Left kidney (tissue), 8 donors: Measurements from ENCODE around the gene PGLYRP1. TPM values are rescaled to one million over a fixed set of nuclear protein-coding genes. Genes with fewer than 3 reads are reported as not detected.

Source experiments
- DNase-seq: peaks from one replicate; pipeline ENCODE4 v3.0.0-alpha.2; 2013
- long read RNA-seq, 8 donors: transcript quantifications; one replicate each; lab custom pipeline, GENCODE V29; 2026
- polyA plus RNA-seq: library from polyadenylated mRNA; unstranded; fragments of 120-200 nt; gene quantifications from one replicate; pipeline ENCODE4 v1.2.1, GENCODE V29; 2013; ENCODE audit not compliant: insufficient read length

PGLYRP1 gene
- 0.32 TPM for polyA plus RNA-seq
- long read RNA-seq, donor 1, partial matches to known transcripts = 0 of 1 reads
- long read RNA-seq, donor 1, other reads (novel, unspliced or antisense) = 0 of 1 reads
- long read RNA-seq, donor 2 = 0 reads
- long read RNA-seq, donor 3 = 0 reads
- long read RNA-seq, donor 4 = 0 reads
- long read RNA-seq, donor 5 = 0 reads
- long read RNA-seq, donor 6 = 0 reads
- long read RNA-seq, donor 7, partial matches to known transcripts = 0 of 1 reads
- long read RNA-seq, donor 7, other reads (novel, unspliced or antisense) = 0 of 1 reads
- long read RNA-seq, donor 8 = 0 reads

- no peak for DNase-seq
These were observed at the start of gene PGLYRP1 for GRCh38 chr19:46022431-46023310. Gene PGLYRP1 (minus strand): TSS chr19:46023053. CDS start chr19:46023021, 32 bp downstream.

DNA sequence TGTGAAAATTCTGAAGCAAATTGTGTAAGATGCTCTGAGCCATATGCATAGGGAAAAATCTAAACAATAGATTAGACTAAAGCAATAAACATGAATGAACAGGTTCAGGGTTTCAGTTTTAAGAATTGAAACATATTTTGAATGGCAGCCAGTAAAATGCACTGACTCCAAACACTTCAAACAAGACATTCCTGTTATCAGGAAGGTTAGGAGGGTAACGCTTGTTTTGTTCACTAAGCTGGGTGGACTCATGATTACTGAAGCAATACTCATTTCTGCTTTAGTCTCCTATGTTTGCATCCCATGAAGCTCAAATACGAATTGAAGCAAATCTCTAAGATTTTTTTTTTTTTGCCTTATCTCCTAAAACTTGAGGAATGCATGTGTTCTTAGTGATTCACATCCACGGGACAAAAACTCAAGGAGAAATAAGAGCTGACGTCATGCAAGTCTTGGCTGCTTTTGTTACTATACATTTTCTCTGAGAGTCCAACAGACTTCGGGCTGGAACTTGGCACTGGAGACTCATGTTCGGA, 47.0 kb upstream of the PGLYRP1 start:
- DNase-seq = no peak

- no peak for DNase-seq
These were observed 45.7 kb upstream of the PGLYRP1 start for GRCh38 chr19:46068345-46069258.

DNA sequence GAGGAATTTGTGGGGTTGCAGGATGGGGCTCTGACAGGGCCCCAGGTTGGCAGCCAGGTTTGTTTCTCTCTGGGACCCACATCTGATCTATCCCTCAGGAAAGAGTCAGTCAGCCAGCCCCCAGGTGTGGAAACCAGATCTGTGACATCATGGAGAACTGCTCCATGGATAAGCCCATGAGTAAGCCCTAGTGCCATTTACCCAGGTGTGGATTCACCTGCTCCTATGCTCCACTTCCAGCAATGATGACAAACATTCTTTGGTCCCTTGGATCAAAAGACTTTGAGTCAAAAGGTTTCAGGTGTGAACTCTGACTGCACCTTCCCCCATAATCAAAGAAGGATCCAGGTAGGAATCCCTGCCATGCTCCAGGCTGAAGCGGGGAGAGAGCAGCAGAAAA, 44.8 kb upstream of the PGLYRP1 start:
- no peak for DNase-seq

DNA sequence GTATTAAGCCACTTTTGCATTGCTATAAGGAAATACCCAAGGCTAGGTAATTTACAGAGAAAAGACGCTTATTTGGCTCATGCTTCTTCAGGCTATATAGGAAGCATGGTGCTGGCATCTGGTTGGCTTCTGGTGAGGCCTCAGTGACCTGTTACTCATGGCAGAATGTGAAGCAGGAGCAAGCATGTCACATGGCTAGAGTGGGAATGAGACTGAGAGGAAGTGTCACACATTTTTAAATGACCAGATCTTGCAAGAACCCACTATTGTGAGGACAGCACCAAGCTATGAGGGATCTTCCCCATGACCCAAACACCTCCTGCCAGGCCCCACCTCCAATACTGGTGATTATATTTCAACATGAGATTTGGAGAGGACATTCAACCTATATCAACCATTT, 43.6 kb upstream of the PGLYRP1 start:
- DNase-seq = no peak

- no peak for DNase-seq
These were observed 42.7 kb upstream of the PGLYRP1 start for GRCh38 chr19:46065486-46066071.

GRCh38 chr19:46063201-46063600, 40.3 kb upstream of the PGLYRP1 start:
- no peak for DNase-seq

- no peak for DNase-seq
These were observed 37.2 kb upstream of the PGLYRP1 start for GRCh38 chr19:46060012-46060411.

- DNase-seq = no peak
These were observed 35.9 kb upstream of the PGLYRP1 start for GRCh38 chr19:46058778-46059177.

DNA sequence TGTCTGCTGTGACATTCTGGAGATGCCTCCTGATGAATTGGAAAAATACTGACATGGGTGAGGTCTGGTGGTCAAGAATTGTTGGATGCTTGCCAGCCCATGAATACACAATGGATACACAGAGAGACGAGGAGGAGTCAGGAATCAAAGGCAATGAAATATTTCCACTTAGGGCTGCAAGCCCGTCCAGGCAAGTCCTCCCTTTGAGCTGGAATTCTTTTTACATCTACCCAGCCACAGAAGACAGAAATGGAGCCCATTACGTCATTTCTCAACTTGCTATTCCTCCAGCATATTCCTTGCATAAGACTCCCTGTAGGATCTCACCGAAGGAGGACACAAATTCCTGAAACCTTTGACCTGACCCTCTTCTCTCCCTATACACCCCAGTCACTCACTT, 33.7 kb upstream of the PGLYRP1 start:
- DNase-seq = no peak

- no peak for DNase-seq
These were observed 30.0 kb upstream of the PGLYRP1 start for GRCh38 chr19:46052896-46053295.

DNA sequence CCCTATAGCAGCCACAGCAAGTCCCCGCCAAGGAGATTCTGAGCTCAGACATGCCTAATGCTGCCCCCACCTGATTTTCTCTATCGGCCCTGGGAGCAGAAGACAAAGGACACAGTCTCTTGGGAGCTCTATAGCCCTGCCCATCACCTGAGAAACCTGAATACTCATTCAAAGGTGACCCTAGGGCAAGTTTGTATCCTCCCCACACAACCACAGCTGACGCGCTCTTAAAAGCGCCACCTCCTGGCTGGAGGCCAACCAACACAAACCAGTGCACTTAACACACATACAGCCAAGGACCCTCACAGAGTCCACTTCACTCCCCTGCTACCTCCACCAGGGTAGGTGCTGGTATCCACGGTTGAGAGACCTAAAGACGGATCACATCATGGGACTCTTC, 26.7 kb upstream of the PGLYRP1 start:
- DNase-seq = no peak

GRCh38 chr19:46043519-46043918, 20.7 kb upstream of the PGLYRP1 start:
- no peak for DNase-seq

DNA sequence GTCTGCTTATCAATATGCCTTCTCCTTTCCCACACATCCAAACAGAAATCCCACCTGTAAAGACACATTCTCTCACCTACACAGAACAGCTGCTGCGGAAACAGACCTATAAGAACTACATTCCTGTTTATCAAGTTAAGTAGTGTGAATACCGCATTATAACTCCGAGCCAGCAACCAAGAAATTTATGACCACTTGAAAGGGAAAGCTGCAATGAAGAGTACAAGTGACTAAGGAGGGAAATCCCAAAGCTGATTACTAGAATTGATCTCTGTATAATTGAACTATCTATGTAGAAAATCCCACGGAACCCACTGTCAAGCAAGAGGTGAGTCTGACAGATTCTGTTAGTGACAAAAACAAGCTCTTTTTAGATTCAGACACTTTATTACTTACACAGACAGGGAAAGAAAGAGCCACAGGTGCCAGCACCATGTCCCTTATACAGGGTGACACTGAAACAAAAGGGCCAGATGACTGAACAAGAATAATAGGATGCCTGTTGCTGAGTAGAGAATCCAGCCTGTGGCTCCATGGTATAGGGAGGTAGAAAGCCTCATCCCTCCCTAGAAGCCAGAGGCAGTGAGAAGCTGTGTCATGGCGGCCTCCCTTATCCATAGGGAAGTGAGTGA, 19.5 kb upstream of the PGLYRP1 start:
- no peak for DNase-seq

DNA sequence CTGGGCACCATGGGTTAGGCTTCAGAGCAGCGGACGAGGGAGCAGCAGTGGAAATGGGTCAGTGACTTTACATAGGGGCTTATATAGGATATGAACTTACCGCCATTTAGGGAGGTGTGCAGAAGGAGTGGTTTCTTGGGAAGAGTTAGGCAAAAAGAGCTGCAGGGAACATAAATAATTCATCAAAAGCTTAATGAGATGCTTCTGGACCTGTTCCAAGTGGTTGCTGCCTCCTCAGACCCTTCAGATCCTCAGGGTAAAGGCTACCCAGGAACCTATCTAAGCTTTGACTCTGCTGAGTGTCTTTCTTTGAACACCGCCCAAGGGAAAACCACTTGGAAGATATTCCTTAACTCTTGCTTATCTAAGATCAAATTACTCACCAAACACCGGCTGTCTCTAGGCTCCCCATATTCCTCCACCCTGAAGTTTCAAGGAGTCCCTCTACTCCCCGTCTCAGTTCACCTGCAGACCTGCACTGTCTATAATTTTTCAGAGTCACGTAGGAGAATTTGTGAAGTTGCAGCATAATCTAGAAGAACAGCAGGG, 18.2 kb upstream of the PGLYRP1 start, which contains the start of gene IGFL4:
Gene IGFL4, minus strand, starts transcription at position 51 of the 549 bp plus-strand sequence. Its CDS starts 40 bp downstream, at position 11.
- DNase-seq = peak; percentile 36

DNA sequence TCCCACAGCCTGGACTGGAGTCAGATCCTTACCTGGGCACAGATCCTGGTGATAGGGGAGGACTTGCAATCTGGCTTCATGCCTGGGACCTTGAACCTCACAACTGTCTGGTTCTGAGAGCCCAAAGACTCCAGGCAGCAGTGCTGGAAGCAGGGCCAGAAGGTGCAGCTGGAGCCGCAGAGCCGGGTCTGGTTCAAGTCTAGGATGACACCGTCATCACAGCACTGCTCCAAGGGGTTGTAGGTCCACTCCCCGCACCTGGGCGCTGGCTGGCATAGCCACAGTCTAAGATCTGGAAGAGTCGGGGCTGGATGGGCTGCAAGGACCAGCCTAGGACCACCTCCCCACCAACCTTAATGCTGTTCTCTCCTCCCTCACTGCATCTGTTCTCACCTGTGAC, 17.3 kb upstream of the PGLYRP1 start:
- no peak for DNase-seq

DNA sequence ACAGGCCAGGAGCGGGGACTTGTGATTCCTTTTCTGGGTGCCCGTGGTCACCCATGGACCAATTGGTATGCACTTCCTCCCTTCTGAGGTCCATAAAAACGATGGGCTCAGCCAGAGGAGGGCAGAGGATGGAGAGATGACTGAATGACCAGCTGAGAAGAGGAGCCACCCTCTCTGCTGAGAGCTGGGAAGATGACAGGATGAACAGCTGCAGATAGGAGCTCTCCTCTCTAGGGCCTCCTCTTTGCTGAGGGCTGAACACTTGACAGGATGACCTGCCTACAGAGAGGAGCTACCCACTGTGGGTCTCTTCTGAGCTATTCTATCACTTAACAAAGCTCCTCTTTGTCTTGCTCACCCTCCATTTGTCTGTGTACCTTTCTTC, 13.9 kb upstream of the PGLYRP1 start:
- DNase-seq = no peak

DNA sequence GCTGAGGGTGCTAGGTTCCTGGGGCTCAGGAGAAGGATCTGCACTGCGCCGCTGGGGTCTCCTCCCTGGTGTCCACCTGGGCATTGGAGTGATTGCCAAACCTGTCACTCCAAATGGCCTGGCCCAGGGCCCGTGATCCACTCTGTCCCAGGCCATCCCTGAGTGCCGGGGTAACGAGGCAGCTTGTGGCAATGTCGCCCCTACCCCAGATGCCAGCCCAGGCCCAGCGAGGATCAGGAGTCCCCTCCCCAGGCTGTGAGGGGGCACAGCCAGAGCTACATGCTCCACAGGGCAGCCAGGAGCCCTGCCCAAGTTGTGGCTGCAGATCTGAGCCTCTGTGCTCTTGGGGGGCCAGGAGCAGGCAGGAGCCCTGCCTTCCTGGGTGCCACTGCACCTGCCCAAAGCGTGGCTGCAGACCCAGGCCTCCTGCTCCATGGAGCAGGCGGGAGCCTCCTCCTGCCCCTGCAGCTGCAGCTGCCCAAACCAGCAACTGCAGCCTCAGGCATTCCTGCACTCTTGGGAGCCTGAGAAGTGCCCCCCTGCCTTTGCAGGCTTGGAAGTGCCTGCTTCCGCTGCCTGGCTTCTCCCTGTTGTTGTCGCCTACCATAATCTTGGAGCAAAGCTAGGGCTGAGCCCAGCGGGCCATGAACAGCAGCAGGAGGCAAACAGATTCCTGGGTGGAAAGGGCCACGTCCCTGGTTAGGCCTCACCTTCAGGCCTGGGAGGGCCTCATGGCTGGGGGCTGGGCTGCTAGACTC, 13.3 kb upstream of the PGLYRP1 start:
- no peak for DNase-seq

DNA sequence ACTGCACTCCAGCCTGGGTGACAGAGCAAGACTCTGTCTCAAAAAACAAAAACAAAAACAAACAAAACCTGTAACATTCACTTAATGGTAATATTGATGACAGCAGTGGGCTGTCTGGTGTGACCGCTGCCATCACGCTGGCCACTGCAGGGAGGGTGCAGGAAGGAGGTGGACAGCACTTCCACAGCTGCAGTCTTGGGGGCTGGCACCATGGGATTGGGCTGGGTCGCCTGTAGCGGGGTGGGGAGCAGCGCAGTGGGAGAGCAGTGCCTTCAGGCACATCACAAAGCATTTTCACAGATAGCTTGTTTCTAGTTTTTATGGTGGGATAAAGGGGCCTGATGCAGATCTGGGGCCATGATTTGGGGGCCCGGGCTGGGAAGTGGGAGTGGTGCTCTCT, 12.7 kb upstream of the PGLYRP1 start:
- no peak for DNase-seq

DNA sequence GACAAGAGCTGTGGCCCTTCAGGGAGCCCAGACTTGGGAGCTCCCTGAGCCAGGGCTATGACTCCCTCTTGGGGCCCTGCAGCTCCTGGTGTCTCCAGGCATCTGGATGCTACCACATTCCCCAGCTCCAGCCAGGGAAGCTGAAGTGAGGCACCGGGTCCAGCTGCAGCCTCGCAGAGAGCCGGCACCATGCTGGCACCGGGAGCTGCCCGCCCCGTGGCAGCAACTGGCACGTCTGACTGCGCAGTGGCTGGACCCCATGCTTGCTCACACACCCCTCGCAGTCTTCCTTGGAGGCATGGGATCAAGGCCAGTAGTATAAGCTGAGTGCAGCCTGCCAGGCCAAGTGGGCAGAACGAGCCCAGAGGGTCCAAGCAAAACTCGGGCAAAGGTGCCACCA, 10.5 kb upstream of the PGLYRP1 start:
- DNase-seq = no peak
